K562 (cell line): ENCODE results near the gene CREB3L1. TPM values are rescaled to one million over a fixed set of nuclear protein-coding genes. Genes with fewer than 3 reads are reported as not detected.
A peak's percentile ranks its signal among the peaks of the same experiment; 100 is the strongest.

Experiments
- ATAC-seq: fragments of 200-7000 bp; cut with Tn5 transposase; 3 replicates; pipeline ENCODE4 v1.9.1; 2020; ENCODE audit warnings: moderate library complexity
- BruUV-seq: library from RNA; stranded (reverse); fragments of 400-500 nt; replicated peaks from 2 replicates; lab custom pipeline; 2021; lab: Mats Ljungman, UMichigan
- CTCF ChIA-PET: fragments of 300-600 bp; formaldehyde crosslinking; extraction: SDS; loops from one replicate; lab custom pipeline; 2021; ENCODE audit warnings: low intra/inter-chr PET ratio; lab: Yijun Ruan, JAX
- POLR2A ChIA-PET: fragments of 300-600, 350-650 bp; sonication (Branson Sonifier 250); formaldehyde crosslinking; extraction: SDS; loops from one replicate; lab custom pipeline; 2021; ENCODE audit warnings: antibody characterized with exemption, inconsistent platforms; lab: Yijun Ruan, JAX
- DNase-seq, 4 experiments: peaks; one replicate each; pipeline versions ENCODE4 v3.0.0 to v3.0.0-alpha.2; 2011 to 2018; ENCODE audit warnings: low spot score in 3 of 4, mixed read lengths in 3 of 4; ENCODE audit errors: extremely low read depth in 1 of 4
- FAIRE-seq: peaks from 2 replicates; lab custom pipeline; 2011; peaks lifted over from hg19 to GRCh38; lab: Jason Lieb, UNC
- H2AFZ ChIP-seq: 2 replicates; pipeline ENCODE4 v1.6.0; 2011; ENCODE audit warnings: low read depth, low read length, control low read depth, inconsistent platforms
- H3K27ac ChIP-seq: fragments of 200-600 bp; 3 replicates; pipeline ENCODE4 v1.8.0; 2011; ENCODE audit warnings: low read depth, mild to moderate bottlenecking, control low read depth, inconsistent platforms, low read length, moderate library complexity, mixed read lengths; ENCODE audit errors: extremely low read depth
- H3K27me3 ChIP-seq, 2 experiments: fragments of 300-600 bp in 1 of 2; 2 replicates in 1 of 2; 3 replicates in 1 of 2; pipeline versions ENCODE4 v1.6.0 to v1.8.0; 2011; ENCODE audit warnings: inconsistent platforms in 2 of 2, low read length in 2 of 2, mild to moderate bottlenecking in 1 of 2, mixed read lengths in 1 of 2, moderate library complexity in 1 of 2; ENCODE audit not compliant: control insufficient read depth in 2 of 2, insufficient read depth in 2 of 2
- H3K36me3 ChIP-seq: fragments of 300-600 bp; 3 replicates; pipeline ENCODE4 v1.8.0; 2011; ENCODE audit warnings: mild to moderate bottlenecking, low read length, inconsistent platforms; ENCODE audit not compliant: control insufficient read depth, insufficient read depth
- H3K4me1 ChIP-seq, 2 experiments: fragments of 200-600 bp in 1 of 2; replicated peaks in 1 of 2; 2 replicates in 1 of 2; 3 replicates in 1 of 2; pipeline versions ENCODE4 v1.5.1 to v1.8.0; 2011; ENCODE audit warnings: inconsistent platforms in 2 of 2, low read length in 2 of 2, mild to moderate bottlenecking in 1 of 2, mixed read lengths in 1 of 2, moderate library complexity in 1 of 2; ENCODE audit not compliant: control insufficient read depth in 2 of 2, insufficient read depth in 2 of 2
- H3K4me2 ChIP-seq: 2 replicates; pipeline ENCODE4 v1.6.1; 2011; ENCODE audit warnings: low read length, control low read depth, inconsistent platforms, mixed read lengths; ENCODE audit not compliant: insufficient read depth
- H3K4me3 ChIP-seq: fragments of 200-600 bp; sonication (generic), shearing (Covaris generic); 2 replicates; pipeline ENCODE4 v1.5.1; 2016; ENCODE audit warnings: control low read depth, inconsistent platforms
- H3K79me2 ChIP-seq: fragments of 200-600 bp; 3 replicates; pipeline ENCODE4 v1.8.0; 2011; ENCODE audit warnings: low read length, inconsistent platforms; ENCODE audit not compliant: control insufficient read depth, insufficient read depth
- H3K9ac ChIP-seq, 2 experiments: 2 replicates each; pipeline versions ENCODE4 v1.6.0 to v1.6.1; 2011; ENCODE audit warnings: low read depth in 2 of 2, low read length in 2 of 2, control low read depth in 1 of 2, inconsistent platforms in 1 of 2, mild to moderate bottlenecking in 1 of 2, mixed read lengths in 1 of 2; ENCODE audit not compliant: insufficient read depth in 1 of 2
- H3K9me1 ChIP-seq: one replicate; pipeline ENCODE4 v1.6.0; 2011; ENCODE audit warnings: inconsistent platforms, mild to moderate bottlenecking, low read length, moderate library complexity; ENCODE audit not compliant: control insufficient read depth, insufficient read depth
- H3K9me3 ChIP-seq: replicated peaks from 2 replicates; pipeline ENCODE4 v1.5.1; 2011; ENCODE audit warnings: low read depth, low read length, inconsistent platforms; ENCODE audit not compliant: control insufficient read depth, insufficient read depth
- H4K20me1 ChIP-seq: replicated peaks from 2 replicates; pipeline ENCODE4 v1.6.1; 2011; ENCODE audit warnings: low read length, inconsistent platforms, mixed read lengths; ENCODE audit not compliant: control insufficient read depth, insufficient read depth
- CXXC5 ChIP-seq: fragments of 250-450 bp; sonication (Bioruptor Pico); IDR thresholded peaks from 2 replicates; pipeline ENCODE4 v1.8.0; 2022; ENCODE audit warnings: inconsistent platforms, mild to moderate bottlenecking, moderate library complexity
- E2F8 ChIP-seq: fragments of 450-650 bp; IDR thresholded peaks from 2 replicates; pipeline ENCODE4 v1.7.1; 2018; ENCODE audit warnings: mild to moderate bottlenecking, low read depth; ENCODE audit not compliant: partially characterized antibody
- KAT8 ChIP-seq: fragments of 450-650 bp; IDR thresholded peaks from 2 replicates; pipeline ENCODE4 v1.6.1; 2016; ENCODE audit warnings: low read depth, mild to moderate bottlenecking
- NFIC ChIP-seq: fragments of 450-650 bp; IDR thresholded peaks from 2 replicates; pipeline ENCODE4 v1.6.1; 2017; ENCODE audit warnings: mild to moderate bottlenecking, inconsistent platforms
- PHB2 ChIP-seq: fragments of 450-650 bp; IDR thresholded peaks from 2 replicates; pipeline ENCODE4 v1.6.1; 2017; ENCODE audit warnings: low read depth
- ZNF263 ChIP-seq: sonication (generic); formaldehyde crosslinking; IDR thresholded peaks from 2 replicates; pipeline ENCODE4 v1.8.0; 2022; ENCODE audit warnings: mild to moderate bottlenecking, missing genetic modification reagents, borderline replicate concordance
- WGBS: fragments of 100-300 bp; shearing (Covaris generic); methylation state at CpG from one replicate; pipeline ENCODE4 v1.1.6; 2016; ENCODE audit warnings: low coverage, mixed read lengths; ENCODE audit not compliant: insufficient coverage; ENCODE audit errors: missing lambda C conversion rate; 5-methylcytosine and 5-hydroxymethylcytosine counted together
- in situ Hi-C: fragments of 300-500 bp; cut with MboI; formaldehyde crosslinking; loops from 4 replicates; pipeline ENCODE4 v1.15.0; 2018; ENCODE audit warnings: inconsistent platforms, mixed read lengths
- intact Hi-C: fragments of 100-400 bp; cut with micrococcal nuclease; formaldehyde crosslinking; loops from 2 replicates; pipeline ENCODE4 v1.14.2; 2022
- polyA plus RNA-seq, 8 experiments: library from polyadenylated mRNA; depleted of rRNA in 4 of 8; stranded (reverse) in 5 of 8; unstranded in 3 of 8; fragments of >200 nt; fragmentation: Nextera tagmentation in 2 of 8; fragmentation: Illumina TruSeq in 1 of 8; extraction: Ambion mirVana in 2 of 8; extraction: Trizol in 1 of 8; gene quantifications; 2 replicates each; pipeline versions ENCODE4 v1.2.1 to v1.2.3, GENCODE V29; 2011 to 2014; ENCODE audit warnings: inconsistent platforms in 1 of 8, missing spikeins in 1 of 8
- total RNA-seq, 7 experiments: library from RNA; depleted of rRNA in 6 of 7; stranded (reverse); fragments of >200 nt in 6 of 7; fragmentation: Illumina TruSeq in 2 of 7; extraction: Trizol in 2 of 7; gene quantifications; 2 replicates each; pipeline versions ENCODE4 v1.2.1 to v1.2.3, GENCODE V29; 2011 to 2021; ENCODE audit warnings: low replicate concordance in 1 of 7

CREB3L1 gene
- total and polyA plus RNA-seq, 9 of the 15 experiments (the other 6 are each of a cell fraction or from before 2014, with no cell fraction given), result 1.2 to 27.6 (median 3.7) TPM

- peaks cover 3% of the 10 kb centered on the region; the same call in 1 of the 2 replicates for H4K20me1 ChIP-seq
- no TSS peak for BruUV-seq
- no peaks in the 10 kb centered on the region for H3K36me3 ChIP-seq
- no peak overlapping the region for H3K4me3 ChIP-seq
- DNase-seq (no peak), ATAC-seq (no peak), FAIRE-seq (no peak)
- H3K9me3 ChIP-seq, result no peaks in the 10 kb centered on the region
- WGBS, result 4% methylated on average over 7 of the region's 8 CpGs
- ChIA-PET POLR2A (interaction anchor here (1.1 to 1.6 kb wide), 2 partner anchors 11 to 78 kb away, joined by 3 to 5 read pairs; no protein-coding TSS in a partner anchor), CTCF (no interaction called here)
- no peaks in the 10 kb centered on the region for H3K9me1 ChIP-seq
- in situ Hi-C loops (no loop called here), intact Hi-C loops (no loop called here)
- H3K4me2 ChIP-seq, result no peak overlapping the region
- H3K27ac ChIP-seq, result no peak overlapping the region
- no peaks in the 10 kb centered on the region for H3K79me2 ChIP-seq
- H3K27me3 ChIP-seq, result peaks cover 34 to 44% of the 10 kb centered on the region in 2 experiments; a peak in 4 of 5 replicates
- peaks cover 10 to 18% of the 10 kb centered on the region in 2 experiments; a peak in 4 of 5 replicates for H3K4me1 ChIP-seq
- H2AFZ ChIP-seq, result no peak overlapping the region
- H3K9ac ChIP-seq, result no peak overlapping the region
- TF ChIP-seq PHB2, result no peak
- TF ChIP-seq KAT8, result no peak
- no peak for TF ChIP-seq ZNF263 (CRISPR knock-in tag)
- no peak for TF ChIP-seq E2F8
- no peak for TF ChIP-seq CXXC5 (CRISPR knock-in tag)
- TF ChIP-seq NFIC, result peak; percentile 43; the same call in 1 of the 2 replicates
Observed at GRCh38 chr11:46327829-46328228, 50.4 kb downstream of the CREB3L1 start.
